ENCODE results near the gene PAX8. TPM values are rescaled to one million over a fixed set of nuclear protein-coding genes. Genes with fewer than 3 reads are reported as not detected.

The PAX8 gene
- total and polyA plus RNA-seq, 11 donors: 0.44 to 2.3 (median 0.53) TPM; not detected in 4

DNA sequence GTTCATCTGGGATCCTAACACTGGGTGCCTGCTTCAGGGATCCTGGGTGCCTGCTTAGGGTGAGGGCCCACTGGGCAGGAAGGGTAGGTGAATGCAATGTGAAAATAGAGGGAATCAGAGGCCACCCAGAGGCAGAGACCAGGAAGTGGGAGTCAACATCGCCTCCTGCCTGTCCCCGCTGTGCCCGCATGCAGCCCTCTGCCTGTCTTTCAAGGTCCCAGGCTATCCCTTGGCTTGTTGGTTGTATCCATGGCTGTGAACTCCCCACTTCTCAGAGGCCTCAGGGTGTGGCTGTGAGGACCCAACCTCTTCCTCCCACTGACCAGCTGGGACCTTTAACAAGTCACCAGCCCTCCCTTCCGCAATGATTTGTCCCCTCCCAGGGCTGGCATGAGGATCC, 78.5 kb downstream of the PAX8 start:
- intact Hi-C loops (cut with DNase I): loop anchor here in 8 of 10 donors (2.0 to 5.0 kb wide), 5 partner anchors 47 to 192 kb away; no protein-coding TSS in a partner anchor
- no peak for TF ChIP-seq POLR2A (IDR thresholded peaks at IDR 0.05)
- TF ChIP-seq, protein P1, sequence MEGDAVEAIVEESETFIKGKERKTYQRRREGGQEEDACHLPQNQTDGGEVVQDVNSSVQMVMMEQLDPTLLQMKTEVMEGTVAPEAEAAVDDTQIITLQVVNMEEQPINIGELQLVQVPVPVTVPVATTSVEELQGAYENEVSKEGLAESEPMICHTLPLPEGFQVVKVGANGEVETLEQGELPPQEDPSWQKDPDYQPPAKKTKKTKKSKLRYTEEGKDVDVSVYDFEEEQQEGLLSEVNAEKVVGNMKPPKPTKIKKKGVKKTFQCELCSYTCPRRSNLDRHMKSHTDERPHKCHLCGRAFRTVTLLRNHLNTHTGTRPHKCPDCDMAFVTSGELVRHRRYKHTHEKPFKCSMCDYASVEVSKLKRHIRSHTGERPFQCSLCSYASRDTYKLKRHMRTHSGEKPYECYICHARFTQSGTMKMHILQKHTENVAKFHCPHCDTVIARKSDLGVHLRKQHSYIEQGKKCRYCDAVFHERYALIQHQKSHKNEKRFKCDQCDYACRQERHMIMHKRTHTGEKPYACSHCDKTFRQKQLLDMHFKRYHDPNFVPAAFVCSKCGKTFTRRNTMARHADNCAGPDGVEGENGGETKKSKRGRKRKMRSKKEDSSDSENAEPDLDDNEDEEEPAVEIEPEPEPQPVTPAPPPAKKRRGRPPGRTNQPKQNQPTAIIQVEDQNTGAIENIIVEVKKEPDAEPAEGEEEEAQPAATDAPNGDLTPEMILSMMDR (IDR thresholded peaks at IDR 0.05): no peak
- no peak overlapping the region for H3K27ac ChIP-seq
- no peaks in the 10 kb centered on the region for H3K9me3 ChIP-seq
- peaks cover 0 to 39% (median 0%) of the 10 kb centered on the region in 9 donors for H3K36me3 ChIP-seq
- 83 to 93% (median 92%) methylated on average over 3 to 4 of the region's 4 CpGs for WGBS, 4 donors
- no peak overlapping the region for H3K4me3 ChIP-seq
- H3K4me1 ChIP-seq: peaks cover 0 to 15% (median 5%) of the 10 kb centered on the region in 12 donors
- no peak for ATAC-seq
- DNase-seq: no peak
- H3K27me3 ChIP-seq: no peaks in the 10 kb centered on the region

DNA sequence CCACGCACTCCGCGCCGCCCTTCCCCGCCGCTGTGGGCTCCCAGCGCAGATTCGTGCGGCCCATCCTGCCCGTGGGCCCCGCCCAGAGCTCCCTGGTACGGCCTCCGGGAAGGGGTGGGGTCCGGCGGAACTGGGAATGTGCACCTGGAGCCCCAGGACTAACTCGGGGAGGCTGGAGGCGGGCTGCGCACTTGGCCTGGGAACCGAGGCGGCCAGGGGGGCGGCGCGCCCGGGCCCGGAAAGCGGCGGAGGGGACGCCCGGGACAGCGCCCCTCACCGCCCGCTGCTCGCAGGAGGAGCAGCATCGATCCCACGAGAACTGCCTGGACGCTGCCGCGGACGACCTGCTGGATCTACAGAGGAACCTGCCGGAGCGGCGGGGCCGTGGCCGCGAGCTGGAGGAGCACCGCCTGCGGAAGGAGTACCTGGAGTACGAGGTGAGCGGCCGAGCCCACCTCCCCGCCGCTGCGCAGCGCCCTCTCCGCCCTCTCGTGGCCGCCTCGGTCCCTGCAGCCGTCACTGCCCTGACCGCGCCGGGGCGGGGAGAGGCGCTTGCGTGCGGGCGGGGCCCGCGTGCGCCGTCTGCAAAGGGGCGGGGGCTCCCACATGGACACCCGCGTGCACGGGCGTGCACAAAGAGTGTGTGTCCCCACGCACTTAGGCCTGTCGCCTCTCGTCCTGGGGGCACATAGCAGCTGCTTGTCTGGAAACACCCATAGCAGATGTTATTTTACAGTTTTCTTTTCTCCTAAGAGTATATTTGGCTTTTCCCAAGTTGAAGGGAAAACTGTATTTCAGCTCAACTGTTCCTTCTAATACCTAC, 79.7 kb downstream of the PAX8 start:
- intact Hi-C loops (cut with DNase I): loop anchor here in 7 of 10 donors (1.0 to 5.0 kb wide), 6 partner anchors 42 to 118 kb away; no protein-coding TSS in a partner anchor

DNA sequence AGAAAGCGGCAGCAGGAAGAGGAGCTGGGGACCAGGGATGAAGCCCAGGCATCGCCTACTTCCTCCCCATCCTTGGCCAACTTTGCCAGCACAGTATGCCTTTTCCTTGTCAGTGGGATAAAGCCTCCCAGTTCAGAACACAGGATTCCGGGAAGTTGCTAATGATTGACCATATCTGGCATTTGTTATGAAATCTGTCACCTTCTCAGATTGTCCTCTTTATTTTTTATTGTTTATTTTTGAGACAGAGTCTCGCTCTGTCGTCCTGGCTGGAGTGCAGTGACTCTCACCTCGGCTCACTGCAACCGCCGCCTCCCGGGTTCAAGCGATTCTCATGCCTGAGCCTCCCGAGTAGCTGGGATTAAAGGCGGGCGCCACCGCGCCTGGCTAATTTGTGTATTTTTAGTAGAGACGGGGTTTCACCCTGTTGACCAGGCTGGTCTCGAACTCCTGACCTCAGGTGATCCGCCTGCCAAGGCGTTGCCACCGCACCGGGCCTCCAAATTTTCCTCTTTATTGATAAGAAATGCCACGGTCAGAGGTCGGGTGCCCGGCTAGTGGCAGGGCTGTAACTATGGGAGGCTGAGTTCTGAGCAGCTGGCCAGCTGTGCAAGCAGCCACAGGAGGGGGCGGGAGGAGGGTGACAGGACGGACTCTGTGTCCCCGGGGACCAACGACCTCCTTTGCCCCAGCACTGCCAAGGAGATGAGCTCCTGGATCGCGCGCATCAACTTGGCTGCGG, 80.5 kb downstream of the PAX8 start:
- intact Hi-C loops (cut with DNase I): loop anchor here in 6 of 10 donors (2.0 to 5.0 kb wide), 5 partner anchors 43 to 117 kb away; no protein-coding TSS in a partner anchor
- no peak for ATAC-seq
- Histone ChIP-seq H3K27ac (peak overlapping the region in 2 of 12 donors; percentile 56 to 58), H3K9me3 (no peaks in the 10 kb centered on the region), H3K36me3 (peaks cover 0 to 57% (median 0%) of the 10 kb centered on the region in 9 donors), H3K27me3 (no peaks in the 10 kb centered on the region), H3K4me1 (peaks cover 0 to 13% (median 5%) of the 10 kb centered on the region in 12 donors), H3K4me3 (peak overlapping the region; percentile 60 to 97 (median 76))
- TF ChIP-seq POLR2A (IDR thresholded peaks at IDR 0.05): no peak
- TF ChIP-seq, protein P1 (IDR thresholded peaks at IDR 0.05): no peak
- peak in 1 of 5 donors; percentile 43 for DNase-seq
- 62 to 78% (median 67%) methylated on average over 25 to 32 of the region's 32 CpGs for WGBS, 4 donors

More for the DNA sequence above, 79.7 kb downstream of the PAX8 start:
- peak overlapping the region in 8 of 12 donors; percentile 9 to 58 (median 34) for H3K27ac ChIP-seq
- peak; percentile 53 to 93 (median 88) for ATAC-seq
- H3K36me3 ChIP-seq: peaks cover 0 to 49% (median 0%) of the 10 kb centered on the region in 9 donors
- peak; percentile 78 to 89 (median 82) for DNase-seq
- H3K9me3 ChIP-seq: no peaks in the 10 kb centered on the region
- H3K27me3 ChIP-seq: no peaks in the 10 kb centered on the region
- H3K4me3 ChIP-seq: peak overlapping the region; percentile 60 to 97 (median 76)
- TF ChIP-seq, protein P1 (IDR thresholded peaks at IDR 0.05): peak; percentile 88 to 100 (median 94)
- no peak for TF ChIP-seq POLR2A (IDR thresholded peaks at IDR 0.05)
- H3K4me1 ChIP-seq: peaks cover 0 to 13% (median 5%) of the 10 kb centered on the region in 12 donors
- whole genome bisulfite sequencing, 4 donors: 0 to 6% (median 1%) methylated on average over 31 to 79 of the region's 79 CpGs

All from heart left ventricle (tissue), 16 donors.